ENCODE results near the gene NAE1. TPM values are rescaled to one million over a fixed set of nuclear protein-coding genes. Genes with fewer than 3 reads are reported as not detected.
A peak's percentile ranks its signal among the peaks of the same experiment; 100 is the strongest.

The NAE1 gene
- 10 to 100 TPM; 25.7 to 34.6 TPM for total RNA-seq

- peaks cover 18% of the 10 kb centered on the region for H3K4me1 ChIP-seq
- no peaks in the 10 kb centered on the region for H3K36me3 ChIP-seq (replicated peaks in 1 of 2; ENCODE audit: insufficient read depth in 1 of 2, low read depth in 2 of 2)
- ATAC-seq (peak; percentile 96), DNase-seq (peak; percentile 84 to 89 (median 88))
- 0 to 1% methylated on average over 25 to 81 of the region's 84 CpGs for WGBS, 2 donors
- no peaks in the 10 kb centered on the region for H3K27me3 ChIP-seq
- no peaks in the 10 kb centered on the region for H3K9me3 ChIP-seq
- TF ChIP-seq POLR2A (IDR thresholded peaks at IDR 0.05) (peak; percentile 85 to 87 (median 85)), CTCF (IDR thresholded peaks at IDR 0.05) (peak; percentile 91 to 100 (median 98))
- peak within 1 kb of the TSS; percentile 68 to 94 (median 88) for H3K27ac ChIP-seq
- intact Hi-C loops (cut with DNase I) = loop anchor here (5.0 kb wide), 1 partner anchor 37 kb away; no protein-coding TSS in a partner anchor
- H3K4me3 ChIP-seq = peak within 1 kb of the TSS; percentile 91 to 92
Measured at GRCh38 chr16:66830422-66831404, at the start of gene NAE1. Gene NAE1, minus strand, starts transcription at chr16:66830976. Its CDS starts 77 bp downstream, at chr16:66830899.

DNA sequence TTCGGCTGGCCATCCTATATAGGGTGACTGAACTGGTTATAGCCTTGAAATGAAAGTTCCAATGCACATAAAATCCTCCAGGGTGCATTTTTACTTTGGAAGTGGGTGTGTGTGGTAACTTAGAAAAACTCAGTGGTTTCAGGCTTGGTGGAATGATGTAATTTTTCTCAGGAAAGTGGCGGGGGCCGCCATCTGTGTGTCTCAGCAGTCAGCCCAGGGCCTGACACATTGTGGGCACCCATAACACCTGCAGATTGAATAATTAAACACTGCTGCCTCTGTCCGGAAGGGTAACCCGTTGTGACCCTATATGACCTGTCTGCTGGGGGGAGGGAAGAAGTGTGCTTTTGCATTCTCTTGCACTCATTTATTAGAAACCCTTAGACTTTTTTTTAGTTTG is 47.3 kb upstream of the NAE1 start:
- H3K4me1 ChIP-seq = peaks cover 32% of the 10 kb centered on the region
- 21 to 26% methylated on average over 5 of the region's 5 CpGs for WGBS, 2 donors
- H3K4me3 ChIP-seq = no peak overlapping the region
- TF ChIP-seq CTCF (IDR thresholded peaks at IDR 0.05) (peak in 2 of 7 experiments; percentile 7 to 9), POLR2A (IDR thresholded peaks at IDR 0.05) (no peak)
- H3K36me3 ChIP-seq (replicated peaks in 1 of 2; ENCODE audit: insufficient read depth in 1 of 2, low read depth in 2 of 2) = no peaks in the 10 kb centered on the region
- DNase-seq (peak; percentile 58 to 80 (median 72)), ATAC-seq (peak; percentile 33)
- intact Hi-C loops (cut with DNase I) = no loop called here
- peak overlapping the region; percentile 36 to 72 (median 66) for H3K27ac ChIP-seq
- H3K27me3 ChIP-seq = no peaks in the 10 kb centered on the region
- no peaks in the 10 kb centered on the region for H3K9me3 ChIP-seq

DNA sequence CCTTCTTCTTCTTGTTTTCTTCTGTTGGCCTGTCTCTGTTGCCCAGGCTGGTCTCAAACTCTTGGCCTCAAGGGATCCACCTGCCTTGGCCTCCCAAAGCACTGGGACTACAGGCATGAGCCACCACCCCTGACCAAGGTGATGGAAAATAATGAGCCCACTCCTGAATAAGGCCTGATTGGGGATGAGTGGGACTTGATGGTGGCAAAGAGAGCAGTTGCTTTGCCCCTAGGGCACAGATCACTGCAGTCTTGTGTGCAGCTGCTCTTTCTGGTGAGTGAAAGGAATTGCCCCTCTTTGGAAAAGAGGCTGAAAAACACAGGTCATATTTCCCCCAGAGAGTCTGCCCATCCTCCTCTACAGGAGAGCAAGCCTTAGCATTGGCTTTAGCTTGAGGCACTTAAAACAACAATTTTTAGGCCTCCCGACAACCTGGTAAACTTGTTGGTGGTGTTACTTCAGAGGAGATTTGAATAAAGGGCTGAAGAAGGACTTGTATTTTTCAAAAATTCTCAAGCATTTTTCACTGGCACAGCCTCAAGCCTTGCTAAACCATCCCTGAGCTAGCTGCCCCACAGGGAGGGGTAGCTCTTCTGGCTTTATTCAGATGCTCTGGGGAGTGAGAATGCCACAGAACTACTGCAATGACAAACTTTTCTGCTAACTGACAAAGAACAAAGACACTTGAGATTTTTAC is 43.5 kb upstream of the NAE1 start:
- WGBS, 2 donors = 67 to 88% methylated on average over 1 of the region's 1 CpG
- DNase-seq (no peak), ATAC-seq (no peak)
- Histone ChIP-seq H3K9me3 (no peaks in the 10 kb centered on the region), H3K27me3 (no peaks in the 10 kb centered on the region), H3K4me1 (peaks cover 23% of the 10 kb centered on the region), H3K4me3 (no peak overlapping the region), H3K27ac (no peak overlapping the region), H3K36me3 (replicated peaks in 1 of 2; ENCODE audit: insufficient read depth in 1 of 2, low read depth in 2 of 2) (no peaks in the 10 kb centered on the region)
- intact Hi-C loops (cut with DNase I) = no loop called here
- no peak for TF ChIP-seq CTCF (IDR thresholded peaks at IDR 0.05)
- TF ChIP-seq POLR2A (IDR thresholded peaks at IDR 0.05) = no peak

- Histone ChIP-seq H3K9me3 (no peaks in the 10 kb centered on the region), H3K4me1 (peaks cover 22% of the 10 kb centered on the region), H3K36me3 (replicated peaks in 1 of 2; ENCODE audit: insufficient read depth in 1 of 2, low read depth in 2 of 2) (no peaks in the 10 kb centered on the region), H3K27me3 (no peaks in the 10 kb centered on the region), H3K4me3 (no peak overlapping the region), H3K27ac (no peak overlapping the region)
- DNase-seq = no peak
- intact Hi-C loops (cut with DNase I) = no loop called here
- ATAC-seq = no peak
- TF ChIP-seq CTCF (IDR thresholded peaks at IDR 0.05) = no peak
- TF ChIP-seq POLR2A (IDR thresholded peaks at IDR 0.05) = no peak
Measured at GRCh38 chr16:66873685-66874055, 42.9 kb upstream of the NAE1 start.

Measured in body of pancreas (tissue), 4 donors.